ENCODE results near the gene NAA25. TPM values are rescaled to one million over a fixed set of nuclear protein-coding genes. Genes with fewer than 3 reads are reported as not detected.

The NAA25 gene
- total and polyA plus RNA-seq, 4 donors = 3.1 to 17.7 (median 10.8) TPM

DNA sequence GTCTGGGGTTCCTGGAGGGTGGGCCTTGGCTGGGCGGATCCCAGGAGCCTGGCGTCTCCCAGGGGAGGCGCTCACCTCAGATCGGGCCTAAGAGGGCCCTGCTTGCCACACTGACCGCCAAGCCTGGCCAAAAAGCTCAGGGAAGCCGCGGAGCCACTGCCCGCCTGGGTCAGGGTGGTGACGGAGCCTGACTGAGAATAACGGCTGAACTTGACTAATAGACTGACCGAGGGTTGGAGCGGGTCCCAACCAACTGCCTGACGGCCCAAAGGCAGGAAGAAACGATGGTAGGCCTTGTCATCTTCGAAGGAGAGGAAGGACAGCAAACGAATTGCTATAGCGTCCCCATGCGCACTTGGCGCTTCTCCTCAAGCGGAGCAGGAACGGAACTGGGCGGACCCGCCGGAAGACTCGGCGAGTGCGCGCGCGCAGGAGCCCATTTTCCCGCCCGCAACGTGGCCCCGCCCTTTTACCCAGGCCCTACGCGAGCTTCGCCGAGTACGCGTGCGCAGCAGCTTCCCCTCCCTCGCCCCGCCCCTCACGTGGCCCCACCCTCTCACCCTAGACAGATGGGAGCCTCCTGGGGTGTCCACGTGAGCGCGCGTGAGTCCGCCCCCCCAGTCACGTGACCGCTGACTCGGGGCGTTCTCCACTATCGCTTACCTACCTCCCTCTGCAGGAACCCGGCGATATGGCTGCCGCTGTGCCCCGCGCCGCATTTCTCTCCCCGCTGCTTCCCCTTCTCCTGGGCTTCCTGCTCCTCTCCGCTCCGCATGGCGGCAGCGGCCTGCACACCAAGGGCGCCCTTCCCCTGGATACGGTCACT lies 95.6 kb downstream of the NAA25 start, which contains the start of the genes ERP29 and TMEM116:
TSS of gene ERP29 (plus strand) at position 652 of the 826 bp plus-strand sequence. CDS start at position 692, 40 bp downstream.
TSS of gene TMEM116 (minus strand) at position 391 of the 826 bp plus-strand sequence. CDS start 7,895 bp downstream, outside the sequence.
- Histone ChIP-seq H3K9me3 (ENCODE audit: control insufficient read depth in 4 of 4, low read length in 3 of 4) (no peaks in the 10 kb centered on the region), H3K36me3 (ENCODE audit: control insufficient read depth in 4 of 4, insufficient read depth in 3 of 4, low read depth in 1 of 4, low read length in 3 of 4) (peaks cover 0 to 9% (median 2%) of the 10 kb centered on the region in 4 donors), H3K4me3 (ENCODE audit: low read depth in 1 of 3, low read length in 3 of 3) (peak within 1 kb of the TSS; percentile 67 to 96 (median 94)), H3K9ac (ENCODE audit: low read depth in 1 of 2, low read length in 2 of 2) (peak within 1 kb of the TSS; percentile 32 to 96), H3K4me1 (ENCODE audit: control insufficient read depth in 4 of 4, insufficient read depth in 4 of 4, low read length in 3 of 4) (peaks cover 9 to 32% (median 20%) of the 10 kb centered on the region in 4 donors), H3K27me3 (ENCODE audit: control insufficient read depth in 4 of 4, insufficient read depth in 4 of 4, low read length in 3 of 4) (no peaks in the 10 kb centered on the region), H3K27ac (ENCODE audit: low read depth in 1 of 2, low read length in 2 of 2) (peak within 1 kb of the TSS; percentile 82 to 97)
- under 1% methylated on average over 67 of the region's 67 CpGs for WGBS
- DNase-seq (ENCODE audit: low spot score) = peak; percentile 100
- TF ChIP-seq, protein P1, sequence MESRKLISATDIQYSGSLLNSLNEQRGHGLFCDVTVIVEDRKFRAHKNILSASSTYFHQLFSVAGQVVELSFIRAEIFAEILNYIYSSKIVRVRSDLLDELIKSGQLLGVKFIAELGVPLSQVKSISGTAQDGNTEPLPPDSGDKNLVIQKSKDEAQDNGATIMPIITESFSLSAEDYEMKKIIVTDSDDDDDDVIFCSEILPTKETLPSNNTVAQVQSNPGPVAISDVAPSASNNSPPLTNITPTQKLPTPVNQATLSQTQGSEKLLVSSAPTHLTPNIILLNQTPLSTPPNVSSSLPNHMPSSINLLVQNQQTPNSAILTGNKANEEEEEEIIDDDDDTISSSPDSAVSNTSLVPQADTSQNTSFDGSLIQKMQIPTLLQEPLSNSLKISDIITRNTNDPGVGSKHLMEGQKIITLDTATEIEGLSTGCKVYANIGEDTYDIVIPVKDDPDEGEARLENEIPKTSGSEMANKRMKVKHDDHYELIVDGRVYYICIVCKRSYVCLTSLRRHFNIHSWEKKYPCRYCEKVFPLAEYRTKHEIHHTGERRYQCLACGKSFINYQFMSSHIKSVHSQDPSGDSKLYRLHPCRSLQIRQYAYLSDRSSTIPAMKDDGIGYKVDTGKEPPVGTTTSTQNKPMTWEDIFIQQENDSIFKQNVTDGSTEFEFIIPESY (IDR thresholded peaks at IDR 0.05) = no peak
- TF ChIP-seq RAD21 (IDR thresholded peaks at IDR 0.05) = peak; percentile 43 to 61
- TF ChIP-seq, protein P2, sequence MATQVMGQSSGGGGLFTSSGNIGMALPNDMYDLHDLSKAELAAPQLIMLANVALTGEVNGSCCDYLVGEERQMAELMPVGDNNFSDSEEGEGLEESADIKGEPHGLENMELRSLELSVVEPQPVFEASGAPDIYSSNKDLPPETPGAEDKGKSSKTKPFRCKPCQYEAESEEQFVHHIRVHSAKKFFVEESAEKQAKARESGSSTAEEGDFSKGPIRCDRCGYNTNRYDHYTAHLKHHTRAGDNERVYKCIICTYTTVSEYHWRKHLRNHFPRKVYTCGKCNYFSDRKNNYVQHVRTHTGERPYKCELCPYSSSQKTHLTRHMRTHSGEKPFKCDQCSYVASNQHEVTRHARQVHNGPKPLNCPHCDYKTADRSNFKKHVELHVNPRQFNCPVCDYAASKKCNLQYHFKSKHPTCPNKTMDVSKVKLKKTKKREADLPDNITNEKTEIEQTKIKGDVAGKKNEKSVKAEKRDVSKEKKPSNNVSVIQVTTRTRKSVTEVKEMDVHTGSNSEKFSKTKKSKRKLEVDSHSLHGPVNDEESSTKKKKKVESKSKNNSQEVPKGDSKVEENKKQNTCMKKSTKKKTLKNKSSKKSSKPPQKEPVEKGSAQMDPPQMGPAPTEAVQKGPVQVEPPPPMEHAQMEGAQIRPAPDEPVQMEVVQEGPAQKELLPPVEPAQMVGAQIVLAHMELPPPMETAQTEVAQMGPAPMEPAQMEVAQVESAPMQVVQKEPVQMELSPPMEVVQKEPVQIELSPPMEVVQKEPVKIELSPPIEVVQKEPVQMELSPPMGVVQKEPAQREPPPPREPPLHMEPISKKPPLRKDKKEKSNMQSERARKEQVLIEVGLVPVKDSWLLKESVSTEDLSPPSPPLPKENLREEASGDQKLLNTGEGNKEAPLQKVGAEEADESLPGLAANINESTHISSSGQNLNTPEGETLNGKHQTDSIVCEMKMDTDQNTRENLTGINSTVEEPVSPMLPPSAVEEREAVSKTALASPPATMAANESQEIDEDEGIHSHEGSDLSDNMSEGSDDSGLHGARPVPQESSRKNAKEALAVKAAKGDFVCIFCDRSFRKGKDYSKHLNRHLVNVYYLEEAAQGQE (IDR thresholded peaks at IDR 0.05) = no peak
- peak; percentile 37 for TF ChIP-seq TAF1 (conservative IDR thresholded peaks at IDR 0.05)
- TF ChIP-seq, protein P3, sequence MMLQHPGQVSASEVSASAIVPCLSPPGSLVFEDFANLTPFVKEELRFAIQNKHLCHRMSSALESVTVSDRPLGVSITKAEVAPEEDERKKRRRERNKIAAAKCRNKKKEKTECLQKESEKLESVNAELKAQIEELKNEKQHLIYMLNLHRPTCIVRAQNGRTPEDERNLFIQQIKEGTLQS (IDR thresholded peaks at IDR 0.05) = no peak
- no peak for TF ChIP-seq NR2F2 (IDR thresholded peaks at IDR 0.05)
- peak; percentile 89 for TF ChIP-seq YY1 (IDR thresholded peaks at IDR 0.05)
- peak in 1 of 2 donors; percentile 30 for TF ChIP-seq HNF4A (conservative IDR thresholded peaks at IDR 0.05)
- TF ChIP-seq FOXA2 (IDR thresholded peaks at IDR 0.05) = no peak
- TF ChIP-seq EGR1 (IDR thresholded peaks at IDR 0.05; ENCODE audit: low read depth in 2 of 2) = peak; percentile 63 to 85
- TF ChIP-seq FOXA1 (IDR thresholded peaks at IDR 0.05) = no peak
- TF ChIP-seq, protein P4, sequence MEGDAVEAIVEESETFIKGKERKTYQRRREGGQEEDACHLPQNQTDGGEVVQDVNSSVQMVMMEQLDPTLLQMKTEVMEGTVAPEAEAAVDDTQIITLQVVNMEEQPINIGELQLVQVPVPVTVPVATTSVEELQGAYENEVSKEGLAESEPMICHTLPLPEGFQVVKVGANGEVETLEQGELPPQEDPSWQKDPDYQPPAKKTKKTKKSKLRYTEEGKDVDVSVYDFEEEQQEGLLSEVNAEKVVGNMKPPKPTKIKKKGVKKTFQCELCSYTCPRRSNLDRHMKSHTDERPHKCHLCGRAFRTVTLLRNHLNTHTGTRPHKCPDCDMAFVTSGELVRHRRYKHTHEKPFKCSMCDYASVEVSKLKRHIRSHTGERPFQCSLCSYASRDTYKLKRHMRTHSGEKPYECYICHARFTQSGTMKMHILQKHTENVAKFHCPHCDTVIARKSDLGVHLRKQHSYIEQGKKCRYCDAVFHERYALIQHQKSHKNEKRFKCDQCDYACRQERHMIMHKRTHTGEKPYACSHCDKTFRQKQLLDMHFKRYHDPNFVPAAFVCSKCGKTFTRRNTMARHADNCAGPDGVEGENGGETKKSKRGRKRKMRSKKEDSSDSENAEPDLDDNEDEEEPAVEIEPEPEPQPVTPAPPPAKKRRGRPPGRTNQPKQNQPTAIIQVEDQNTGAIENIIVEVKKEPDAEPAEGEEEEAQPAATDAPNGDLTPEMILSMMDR (IDR thresholded peaks at IDR 0.05; ENCODE audit: low read depth, low read length, missing input control) = peak; percentile 57
- peak; percentile 34 for TF ChIP-seq RXRA (IDR thresholded peaks at IDR 0.05)
- peak; percentile 43 to 88 for TF ChIP-seq GABPA (IDR thresholded peaks at IDR 0.05 in 1 of 2, conservative IDR thresholded peaks at IDR 0.05 in 1 of 2)
- no peak for TF ChIP-seq JUND (IDR thresholded peaks at IDR 0.05)
- peak; percentile 67 for TF ChIP-seq SP1 (IDR thresholded peaks at IDR 0.05)
- TF ChIP-seq, protein P5, sequence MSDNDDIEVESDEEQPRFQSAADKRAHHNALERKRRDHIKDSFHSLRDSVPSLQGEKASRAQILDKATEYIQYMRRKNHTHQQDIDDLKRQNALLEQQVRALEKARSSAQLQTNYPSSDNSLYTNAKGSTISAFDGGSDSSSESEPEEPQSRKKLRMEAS (IDR thresholded peaks at IDR 0.05) = peak; percentile 64
- TF ChIP-seq HNF4G (IDR thresholded peaks at IDR 0.05) = no peak

Measured in liver (tissue), 9 donors.